Peyer's patch (tissue), 4 donors: ENCODE data around the gene HDAC8.

Experiments used
- POLR2A ChIP-seq, 2 donors: fragments of 450-650 bp; IDR thresholded peaks; one replicate each; pipeline ENCODE4 v1.5.1; 2017; ENCODE audit warnings: antibody characterized with exemption in 2 of 2, mild to moderate bottlenecking in 2 of 2, moderate library complexity in 2 of 2
- TF ChIP-seq, protein P1 (sequence below), 6 experiments: fragments of 450-650 bp in 4 of 6; fragments of 200-600 bp in 2 of 6; sonication (generic) in 1 of 6; IDR thresholded peaks; one replicate each; pipeline ENCODE4 v1.5.1; 2017 to 2019; ENCODE audit warnings: antibody characterized with exemption in 6 of 6, mild to moderate bottlenecking in 3 of 6, moderate library complexity in 1 of 6

DNA sequence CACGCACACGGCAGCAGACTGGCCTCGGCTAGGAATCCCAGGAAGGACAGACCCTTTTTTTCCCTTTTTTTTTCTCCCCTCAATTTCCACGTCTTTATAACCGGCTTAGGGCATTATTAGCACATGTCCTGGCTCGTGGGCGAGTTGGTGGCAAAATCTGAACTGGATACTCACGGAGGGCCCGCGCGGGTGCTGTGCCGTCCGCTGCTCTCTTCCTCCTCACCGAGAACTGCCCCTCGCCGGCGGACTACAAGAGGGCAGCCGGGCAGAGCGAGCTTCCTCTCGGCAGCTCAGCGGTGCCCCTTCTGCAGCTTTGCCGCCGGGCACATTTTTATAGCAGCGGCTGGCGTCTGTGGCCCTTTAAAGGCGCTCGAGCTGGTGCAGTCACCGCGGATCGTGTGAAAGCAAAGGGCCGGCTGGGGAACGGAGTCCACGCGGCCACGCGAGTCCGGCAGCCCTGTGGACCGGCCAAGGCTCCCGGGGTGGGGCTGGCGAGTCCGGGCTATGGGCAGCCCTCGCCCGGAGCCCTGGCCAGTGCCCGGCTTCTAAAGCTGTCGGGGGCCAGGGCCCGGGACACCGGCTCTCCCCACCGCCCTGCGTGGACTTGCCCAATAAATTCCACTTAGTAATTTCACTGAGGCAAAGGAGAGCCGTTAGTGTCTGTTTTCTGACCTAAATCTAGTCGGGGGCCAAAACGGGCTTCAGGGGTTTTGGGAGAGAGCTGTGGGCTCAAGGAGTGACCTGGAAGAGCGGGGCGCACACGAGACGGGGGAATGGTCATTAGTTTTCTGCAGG is 265.6 kb downstream of the HDAC8 start:
- no peak for TF ChIP-seq POLR2A (IDR thresholded peaks at IDR 0.05)
- TF ChIP-seq, protein P1, sequence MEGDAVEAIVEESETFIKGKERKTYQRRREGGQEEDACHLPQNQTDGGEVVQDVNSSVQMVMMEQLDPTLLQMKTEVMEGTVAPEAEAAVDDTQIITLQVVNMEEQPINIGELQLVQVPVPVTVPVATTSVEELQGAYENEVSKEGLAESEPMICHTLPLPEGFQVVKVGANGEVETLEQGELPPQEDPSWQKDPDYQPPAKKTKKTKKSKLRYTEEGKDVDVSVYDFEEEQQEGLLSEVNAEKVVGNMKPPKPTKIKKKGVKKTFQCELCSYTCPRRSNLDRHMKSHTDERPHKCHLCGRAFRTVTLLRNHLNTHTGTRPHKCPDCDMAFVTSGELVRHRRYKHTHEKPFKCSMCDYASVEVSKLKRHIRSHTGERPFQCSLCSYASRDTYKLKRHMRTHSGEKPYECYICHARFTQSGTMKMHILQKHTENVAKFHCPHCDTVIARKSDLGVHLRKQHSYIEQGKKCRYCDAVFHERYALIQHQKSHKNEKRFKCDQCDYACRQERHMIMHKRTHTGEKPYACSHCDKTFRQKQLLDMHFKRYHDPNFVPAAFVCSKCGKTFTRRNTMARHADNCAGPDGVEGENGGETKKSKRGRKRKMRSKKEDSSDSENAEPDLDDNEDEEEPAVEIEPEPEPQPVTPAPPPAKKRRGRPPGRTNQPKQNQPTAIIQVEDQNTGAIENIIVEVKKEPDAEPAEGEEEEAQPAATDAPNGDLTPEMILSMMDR (IDR thresholded peaks at IDR 0.05) = no peak
